HCT116 (cell line): Measurements from ENCODE around the gene HVCN1. TPM values are rescaled to one million over a fixed set of nuclear protein-coding genes. Genes with fewer than 3 reads are reported as not detected.

Experiments
- ATAC-seq: fragments of 200-7000 bp; cut with Tn5 transposase; 2 replicates; pipeline ENCODE4 v1.9.1; 2020; ENCODE audit warnings: mild to moderate bottlenecking, moderate library complexity
- BruUV-seq: library from RNA; stranded (reverse); fragments of 400-500 nt; replicated peaks from 2 replicates; lab custom pipeline; 2021; lab: Mats Ljungman, UMichigan
- CTCF ChIA-PET: fragments of 300-600 bp; sonication (Branson Sonifier 250); formaldehyde crosslinking; loops from one replicate; lab custom pipeline; 2021; ENCODE audit warnings: antibody characterized with exemption; lab: Charles Lee
- POLR2A ChIA-PET: fragments of 300-600, 350-600 bp; sonication (Branson Sonifier 250); formaldehyde crosslinking; loops from one replicate; lab custom pipeline; 2021; ENCODE audit warnings: antibody characterized with exemption; lab: Charles Lee
- RAD21 ChIA-PET, 2 experiments: fragments of 300-600 bp; sonication (Branson Sonifier 250); formaldehyde crosslinking; loops; one replicate each; lab custom pipeline; 2023; ENCODE audit warnings: low total read pairs in 2 of 2; ENCODE audit not compliant: uncharacterized antibody in 2 of 2, unreplicated experiment in 2 of 2, low non-redundant PET in 1 of 2; lab: Charles Lee
- DNase-seq: peaks from one replicate; pipeline ENCODE4 v3.0.0-alpha.2; 2010; ENCODE audit warnings: low read depth, low spot score
- H2AFZ ChIP-seq: fragments of 200-600 bp; shearing (Covaris generic), sonication (generic); 2 replicates; pipeline ENCODE4 v1.6.1; 2017; ENCODE audit warnings: low read depth, mixed run types, mixed read lengths, antibody characterized with exemption, low read length; ENCODE audit not compliant: poor library complexity, severe bottlenecking
- H3K27ac ChIP-seq: 2 replicates; pipeline ENCODE4 v1.5.1; 2012; ENCODE audit warnings: low read depth, low read length
- H3K27me3 ChIP-seq: fragments of 200-600 bp; sonication (generic); 2 replicates; pipeline ENCODE4 v1.6.1; 2016; ENCODE audit warnings: mixed run types, low read length, mixed read lengths; ENCODE audit not compliant: insufficient read depth
- H3K36me3 ChIP-seq, 2 experiments: fragments of 200-500 bp in 1 of 2; fragments of 200-600 bp in 1 of 2; sonication (Bioruptor generic) in 1 of 2; sonication (generic) in 1 of 2; 2 replicates each; pipeline versions ENCODE4 v1.5.1 to v1.6.1; 2014 to 2016; ENCODE audit warnings: low read length in 2 of 2, inconsistent platforms in 1 of 2, mixed read lengths in 1 of 2, mixed run types in 1 of 2; ENCODE audit not compliant: insufficient read depth in 2 of 2, control insufficient read depth in 1 of 2
- H3K4me1 ChIP-seq, 2 experiments: fragments of 200-600 bp in 1 of 2; sonication (generic) in 1 of 2; 2 replicates each; pipeline versions ENCODE4 v1.5.1 to v1.6.1; 2012 to 2017; ENCODE audit warnings: low read length in 2 of 2, inconsistent platforms in 1 of 2, mild to moderate bottlenecking in 1 of 2, mixed read lengths in 1 of 2, mixed run types in 1 of 2, moderate library complexity in 1 of 2; ENCODE audit not compliant: insufficient read depth in 2 of 2, control insufficient read depth in 1 of 2
- H3K4me2 ChIP-seq: fragments of 200-600 bp; sonication (generic); 2 replicates; pipeline ENCODE4 v1.6.1; 2017; ENCODE audit warnings: mixed run types, low read length, mixed read lengths
- H3K4me3 ChIP-seq, 2 experiments: fragments of 200-600 bp in 1 of 2; sonication (generic) in 1 of 2; replicated peaks in 1 of 2; 2 replicates each; pipeline ENCODE4 v1.5.1; 2011 to 2016; ENCODE audit warnings: low read length in 2 of 2, control low read depth in 1 of 2, low read depth in 1 of 2, mild to moderate bottlenecking in 1 of 2, mixed read lengths in 1 of 2, mixed run types in 1 of 2
- H3K79me2 ChIP-seq: fragments of 200-600 bp; sonication (generic); 2 replicates; pipeline ENCODE4 v1.6.1; 2017; ENCODE audit warnings: mild to moderate bottlenecking, mixed run types, low read length, moderate library complexity, mixed read lengths; ENCODE audit not compliant: insufficient read depth
- H3K9ac ChIP-seq: fragments of 200-600 bp; sonication (generic); 2 replicates; pipeline ENCODE4 v1.6.1; 2016; ENCODE audit warnings: low read length, mixed read lengths
- H3K9me2 ChIP-seq: fragments of 200-600 bp; sonication (generic), shearing (Covaris generic); 2 replicates; pipeline ENCODE4 v1.6.1; 2017; ENCODE audit warnings: mixed run types, mild to moderate bottlenecking, moderate library complexity; ENCODE audit not compliant: insufficient read depth
- H3K9me3 ChIP-seq, 2 experiments: fragments of 200-500 bp in 1 of 2; fragments of 200-600 bp in 1 of 2; sonication (Bioruptor generic) in 1 of 2; sonication (generic) in 1 of 2; 2 replicates each; pipeline ENCODE4 v1.6.1; 2014 to 2017; ENCODE audit warnings: low read length in 2 of 2, mixed read lengths in 2 of 2, inconsistent platforms in 1 of 2, low read depth in 1 of 2, mild to moderate bottlenecking in 1 of 2, mixed run types in 1 of 2, moderate library complexity in 1 of 2; ENCODE audit not compliant: control insufficient read depth in 1 of 2, insufficient read depth in 1 of 2
- H4K20me1 ChIP-seq: fragments of 200-600 bp; sonication (generic), shearing (Covaris generic); 2 replicates; pipeline ENCODE4 v1.6.1; 2017; ENCODE audit warnings: mixed run types, mild to moderate bottlenecking, moderate library complexity; ENCODE audit not compliant: insufficient read depth
- CBX3 ChIP-seq: IDR thresholded peaks from 2 replicates; pipeline ENCODE4 v1.6.1; 2012; ENCODE audit warnings: low read depth
- CEBPB ChIP-seq: IDR thresholded peaks from 2 replicates; pipeline ENCODE4 v1.6.1; 2012; ENCODE audit warnings: low read depth
- ELF1 ChIP-seq: IDR thresholded peaks from 2 replicates; pipeline ENCODE4 v1.6.1; 2012; ENCODE audit warnings: low read depth, borderline replicate concordance
- EZH2phosphoT487 ChIP-seq: fragments of 200-600 bp; IDR thresholded peaks from 2 replicates; pipeline ENCODE4 v1.6.1; 2018; ENCODE audit warnings: antibody characterized with exemption, borderline replicate concordance
- FOSL1 ChIP-seq: IDR thresholded peaks from 2 replicates; pipeline ENCODE4 v1.6.1; 2012; ENCODE audit warnings: low read depth
- JUND ChIP-seq: IDR thresholded peaks from 2 replicates; pipeline ENCODE4 v1.6.1; 2012
- POLR2AphosphoS5 ChIP-seq: IDR thresholded peaks from 2 replicates; pipeline ENCODE4 v1.6.1; 2011; ENCODE audit warnings: mild to moderate bottlenecking, low read depth, low read length, moderate library complexity
- RAD21 ChIP-seq: IDR thresholded peaks from 2 replicates; pipeline ENCODE4 v1.6.1; 2012; ENCODE audit warnings: low read depth, mild to moderate bottlenecking
- SIN3A ChIP-seq: IDR thresholded peaks from 2 replicates; pipeline ENCODE4 v1.6.1; 2012; ENCODE audit warnings: low read depth
- SP1 ChIP-seq: IDR thresholded peaks from 2 replicates; pipeline ENCODE4 v1.6.1; 2012; ENCODE audit warnings: low read depth
- SRF ChIP-seq: IDR thresholded peaks from 2 replicates; pipeline ENCODE4 v1.6.1; 2012; ENCODE audit warnings: low read depth
- TCF7L2 ChIP-seq: IDR thresholded peaks from 2 replicates; pipeline ENCODE4 v1.7.0; 2011; ENCODE audit warnings: borderline replicate concordance, inconsistent platforms; ENCODE audit not compliant: insufficient read depth, insufficient read length; ENCODE audit errors: extremely low read depth
- YY1 ChIP-seq: IDR thresholded peaks from 2 replicates; pipeline ENCODE4 v1.6.1; 2011; ENCODE audit warnings: low read length, low read depth, moderate library complexity, mild to moderate bottlenecking; ENCODE audit not compliant: insufficient replicate concordance; ENCODE audit errors: extremely low read depth
- ZFX ChIP-seq: fragments of 450-650 bp; IDR thresholded peaks from 2 replicates; pipeline ENCODE4 v1.6.1; 2017
- ZNF274 ChIP-seq: fragments of 200-500 bp; sonication (Bioruptor generic); IDR thresholded peaks from 2 replicates; pipeline ENCODE4 v1.6.1; 2014; ENCODE audit warnings: mild to moderate bottlenecking, low read depth, low read length, inconsistent platforms
- intact Hi-C: fragments of 100-400 bp; cut with micrococcal nuclease; formaldehyde crosslinking; loops from 2 replicates; pipeline ENCODE4 v1.10.0; 2022
- total RNA-seq: library from RNA; stranded (reverse); gene quantifications from one replicate; pipeline ENCODE4 v1.2.1, GENCODE V29; 2021; ENCODE audit not compliant: unreplicated experiment
- TF ChIP-seq, protein P1 (sequence below): IDR thresholded peaks from 2 replicates; pipeline ENCODE4 v1.6.1; 2012
- TF ChIP-seq, protein P2 (sequence below): IDR thresholded peaks from 2 replicates; pipeline ENCODE4 v1.6.1; 2012
- TF ChIP-seq, protein P3 (sequence below): IDR thresholded peaks from 2 replicates; pipeline ENCODE4 v1.6.1; 2012; ENCODE audit warnings: low read depth

Gene HVCN1
- total RNA-seq, 1 experiment from 2014 or later = 0.15 TPM

DNA sequence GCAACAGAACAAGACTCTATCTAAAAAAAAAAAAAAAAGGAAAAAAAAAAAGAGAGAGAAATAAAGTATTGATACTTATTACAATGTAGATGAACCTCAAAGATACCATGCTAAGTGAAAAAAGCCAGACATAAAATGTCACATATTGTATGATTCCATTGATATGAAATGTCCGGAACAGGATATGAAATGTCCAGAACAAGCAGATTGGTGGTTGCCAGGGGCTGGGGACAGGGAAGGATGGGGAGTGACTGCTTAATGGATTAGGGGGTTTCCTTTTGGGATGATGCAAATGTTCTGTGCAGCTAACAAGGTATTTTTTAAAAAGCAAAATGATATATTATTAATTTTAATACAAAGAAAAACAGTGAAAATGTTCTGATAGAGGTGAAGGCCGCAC, 5.0 kb downstream of the HVCN1 start:
- BruUV-seq = no TSS peak
- H3K9ac ChIP-seq = no peak overlapping the region
- no peak overlapping the region for H3K27ac ChIP-seq
- no peaks in the 10 kb centered on the region for H3K79me2 ChIP-seq
- no peak overlapping the region for H2AFZ ChIP-seq
- CTCF ChIA-PET = no interaction called here
- intact Hi-C loops = no loop called here
- POLR2A ChIA-PET = no interaction called here
- 0 out of 2 replicates have a peak, but pooled peaks cover 5% of the 10 kb centered on the region for H3K27me3 ChIP-seq
- no peaks in the 10 kb centered on the region for H3K9me2 ChIP-seq
- H3K4me1 ChIP-seq = no peaks in the 10 kb centered on the region
- RAD21 ChIA-PET = no interaction called here
- no peak overlapping the region for H3K4me2 ChIP-seq
- H3K36me3 ChIP-seq = no peaks in the 10 kb centered on the region
- no peak overlapping the region for H3K4me3 ChIP-seq
- no peaks in the 10 kb centered on the region for H4K20me1 ChIP-seq
- no peak for ATAC-seq
- TF ChIP-seq YY1 (no peak), TCF7L2 (no peak), ZFX (no peak), EZH2phosphoT487 (no peak), CBX3 (no peak), RAD21 (no peak), SP1 (no peak), ZNF274 (no peak), POLR2AphosphoS5 (no peak), FOSL1 (no peak), SIN3A (no peak), ELF1 (no peak), CEBPB (no peak), JUND (no peak), SRF (no peak)
- TF ChIP-seq, protein P1, sequence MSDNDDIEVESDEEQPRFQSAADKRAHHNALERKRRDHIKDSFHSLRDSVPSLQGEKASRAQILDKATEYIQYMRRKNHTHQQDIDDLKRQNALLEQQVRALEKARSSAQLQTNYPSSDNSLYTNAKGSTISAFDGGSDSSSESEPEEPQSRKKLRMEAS = no peak
- TF ChIP-seq, protein P2, sequence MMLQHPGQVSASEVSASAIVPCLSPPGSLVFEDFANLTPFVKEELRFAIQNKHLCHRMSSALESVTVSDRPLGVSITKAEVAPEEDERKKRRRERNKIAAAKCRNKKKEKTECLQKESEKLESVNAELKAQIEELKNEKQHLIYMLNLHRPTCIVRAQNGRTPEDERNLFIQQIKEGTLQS = no peak
- TF ChIP-seq, protein P3, sequence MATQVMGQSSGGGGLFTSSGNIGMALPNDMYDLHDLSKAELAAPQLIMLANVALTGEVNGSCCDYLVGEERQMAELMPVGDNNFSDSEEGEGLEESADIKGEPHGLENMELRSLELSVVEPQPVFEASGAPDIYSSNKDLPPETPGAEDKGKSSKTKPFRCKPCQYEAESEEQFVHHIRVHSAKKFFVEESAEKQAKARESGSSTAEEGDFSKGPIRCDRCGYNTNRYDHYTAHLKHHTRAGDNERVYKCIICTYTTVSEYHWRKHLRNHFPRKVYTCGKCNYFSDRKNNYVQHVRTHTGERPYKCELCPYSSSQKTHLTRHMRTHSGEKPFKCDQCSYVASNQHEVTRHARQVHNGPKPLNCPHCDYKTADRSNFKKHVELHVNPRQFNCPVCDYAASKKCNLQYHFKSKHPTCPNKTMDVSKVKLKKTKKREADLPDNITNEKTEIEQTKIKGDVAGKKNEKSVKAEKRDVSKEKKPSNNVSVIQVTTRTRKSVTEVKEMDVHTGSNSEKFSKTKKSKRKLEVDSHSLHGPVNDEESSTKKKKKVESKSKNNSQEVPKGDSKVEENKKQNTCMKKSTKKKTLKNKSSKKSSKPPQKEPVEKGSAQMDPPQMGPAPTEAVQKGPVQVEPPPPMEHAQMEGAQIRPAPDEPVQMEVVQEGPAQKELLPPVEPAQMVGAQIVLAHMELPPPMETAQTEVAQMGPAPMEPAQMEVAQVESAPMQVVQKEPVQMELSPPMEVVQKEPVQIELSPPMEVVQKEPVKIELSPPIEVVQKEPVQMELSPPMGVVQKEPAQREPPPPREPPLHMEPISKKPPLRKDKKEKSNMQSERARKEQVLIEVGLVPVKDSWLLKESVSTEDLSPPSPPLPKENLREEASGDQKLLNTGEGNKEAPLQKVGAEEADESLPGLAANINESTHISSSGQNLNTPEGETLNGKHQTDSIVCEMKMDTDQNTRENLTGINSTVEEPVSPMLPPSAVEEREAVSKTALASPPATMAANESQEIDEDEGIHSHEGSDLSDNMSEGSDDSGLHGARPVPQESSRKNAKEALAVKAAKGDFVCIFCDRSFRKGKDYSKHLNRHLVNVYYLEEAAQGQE = no peak
- H3K9me3 ChIP-seq = no peaks in the 10 kb centered on the region
- no peak for DNase-seq
